CD4-positive, alpha-beta T cell (primary cell): Measurements from ENCODE around the gene HP1BP3. TPM values are rescaled to one million over a fixed set of nuclear protein-coding genes. Genes with fewer than 3 reads are reported as not detected.

Source experiments
- ATAC-seq: fragments of 200-7000 bp; cut with Tn5 transposase; one replicate; pipeline ENCODE4 v1.10.0; 2022; ENCODE audit warnings: mild to moderate bottlenecking; ENCODE audit not compliant: poor library complexity
- CTCF ChIA-PET: fragments of 350-600 bp; sonication (Branson Sonifier 250); formaldehyde crosslinking; loops from one replicate; lab custom pipeline; 2021; ENCODE audit warnings: antibody characterized with exemption, inconsistent platforms; lab: Charles Lee
- POLR2A ChIA-PET: fragments of 350-600 bp; sonication (Branson Sonifier 250); formaldehyde crosslinking; loops from one replicate; lab custom pipeline; 2021; ENCODE audit warnings: antibody characterized with exemption, inconsistent platforms; lab: Charles Lee
- DNase-seq, 14 experiments: peaks; one replicate each; pipeline ENCODE4 v3.0.0-alpha.2; 2013 to 2020; ENCODE audit warnings: mixed read lengths in 2 of 14
- H3K27ac ChIP-seq, 2 donors: one replicate each; pipeline versions ENCODE4 v1.5.1 to v1.7.0; 2013; ENCODE audit warnings: low read length in 2 of 2, low read depth in 1 of 2, mild to moderate bottlenecking in 1 of 2
- H3K27me3 ChIP-seq, 2 experiments: 1 replicate in 1 of 2; 2 replicates in 1 of 2; pipeline versions ENCODE4 v1.6.1 to v1.7.0; 2013; ENCODE audit warnings: low read length in 2 of 2, control low read depth in 1 of 2, mild to moderate bottlenecking in 1 of 2, moderate library complexity in 1 of 2; ENCODE audit not compliant: insufficient read depth in 2 of 2, control insufficient read depth in 1 of 2
- H3K36me3 ChIP-seq: one replicate; pipeline ENCODE4 v1.6.1; 2013; ENCODE audit warnings: low read length, control low read depth; ENCODE audit not compliant: insufficient read depth
- H3K4me1 ChIP-seq: one replicate; pipeline ENCODE4 v1.6.1; 2013; ENCODE audit warnings: low read length, control low read depth; ENCODE audit not compliant: insufficient read depth
- H3K4me3 ChIP-seq: one replicate; pipeline ENCODE4 v1.5.1; 2013; ENCODE audit warnings: mild to moderate bottlenecking, low read length, moderate library complexity
- H3K9me3 ChIP-seq, 2 experiments: 1 replicate in 1 of 2; 2 replicates in 1 of 2; pipeline versions ENCODE4 v1.6.1 to v1.7.0; 2013; ENCODE audit warnings: low read length in 2 of 2, mild to moderate bottlenecking in 2 of 2, control low read depth in 1 of 2, moderate library complexity in 1 of 2; ENCODE audit not compliant: control insufficient read depth in 1 of 2, insufficient read depth in 1 of 2
- H3K27ac Mint-ChIP-seq: one replicate; pipeline ENCODE4 v1.8.0; 2020; ENCODE audit warnings: mixed read lengths
- H3K27me3 Mint-ChIP-seq: one replicate; pipeline ENCODE4 v1.8.0; 2021; ENCODE audit warnings: mixed read lengths
- H3K36me3 Mint-ChIP-seq: one replicate; pipeline ENCODE4 v1.8.0; 2021; ENCODE audit warnings: low read depth, mixed read lengths
- H3K4me1 Mint-ChIP-seq: one replicate; pipeline ENCODE4 v1.8.0; 2021; ENCODE audit warnings: low read depth, mixed read lengths
- H3K4me3 Mint-ChIP-seq: one replicate; pipeline ENCODE4 v1.8.0; 2020; ENCODE audit warnings: mild to moderate bottlenecking, mixed read lengths
- H3K9me3 Mint-ChIP-seq: one replicate; pipeline ENCODE4 v1.8.0; 2020; ENCODE audit warnings: mixed read lengths
- intact Hi-C, 2 experiments: fragments of 100-400 bp; cut with DNase I in 1 of 2; cut with micrococcal nuclease in 1 of 2; formaldehyde crosslinking; loops; one replicate each; pipeline versions ENCODE4 v1.15.1 to v1.9.0; 2023 to 2025; cut with DNase I, micrococcal nuclease
- total RNA-seq, 174 experiments: library from RNA in 2 of 174; stranded (reverse) in 2 of 174; gene quantifications; one replicate each; pipeline ENCODE4 v1.2.3 and lab custom pipeline; 2021 to 2026
- TF ChIP-seq, protein P1 (sequence below): fragments of 200-600 bp; IDR thresholded peaks from one replicate; pipeline ENCODE4 v1.8.0; 2022; ENCODE audit warnings: antibody characterized with exemption, mild to moderate bottlenecking

HP1BP3 gene
- total RNA-seq, 2 experiments from 2014 or later: 186 to 191 TPM

DNA sequence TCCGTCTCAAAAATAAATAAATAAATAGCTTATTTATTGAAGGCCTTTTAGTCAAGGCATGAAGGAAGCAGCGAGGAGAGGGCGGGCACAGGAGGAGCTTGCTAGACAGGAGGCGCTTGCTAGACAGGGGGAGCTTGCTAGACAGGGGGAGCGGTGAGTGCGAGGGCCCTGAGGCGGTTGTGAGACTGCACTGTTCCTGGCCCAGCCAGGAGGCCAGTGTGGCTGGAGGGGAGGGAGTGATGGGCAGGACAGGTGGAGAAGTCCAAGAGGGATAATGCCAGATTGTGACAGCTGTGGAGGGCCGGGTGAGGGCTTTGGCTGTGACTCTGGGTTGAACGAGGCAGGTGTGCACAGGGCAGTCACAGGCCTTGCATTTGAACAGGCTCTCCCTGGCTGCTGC lies 87.5 kb downstream of the HP1BP3 start:
- POLR2A ChIA-PET: no interaction called here
- DNase-seq (no peak), ATAC-seq (no peak)
- no peaks in the 10 kb centered on the region for H3K36me3 Mint-ChIP-seq
- H3K9me3 Mint-ChIP-seq: no peaks in the 10 kb centered on the region
- H3K9me3 ChIP-seq: no peaks in the 10 kb centered on the region
- no peak overlapping the region for H3K4me3 ChIP-seq
- H3K27me3 Mint-ChIP-seq: no peaks in the 10 kb centered on the region
- no peaks in the 10 kb centered on the region for H3K27me3 ChIP-seq
- H3K27ac Mint-ChIP-seq: no peak overlapping the region
- H3K36me3 ChIP-seq: no peaks in the 10 kb centered on the region
- H3K4me1 Mint-ChIP-seq: peaks cover 5% of the 10 kb centered on the region
- intact Hi-C loops: loop anchor here (5.0 to 10.0 kb wide), 3 partner anchors 88 to 275 kb away; partner anchors contain the start of gene HP1BP3 (in 1 of the 2)
- TF ChIP-seq, protein P1, sequence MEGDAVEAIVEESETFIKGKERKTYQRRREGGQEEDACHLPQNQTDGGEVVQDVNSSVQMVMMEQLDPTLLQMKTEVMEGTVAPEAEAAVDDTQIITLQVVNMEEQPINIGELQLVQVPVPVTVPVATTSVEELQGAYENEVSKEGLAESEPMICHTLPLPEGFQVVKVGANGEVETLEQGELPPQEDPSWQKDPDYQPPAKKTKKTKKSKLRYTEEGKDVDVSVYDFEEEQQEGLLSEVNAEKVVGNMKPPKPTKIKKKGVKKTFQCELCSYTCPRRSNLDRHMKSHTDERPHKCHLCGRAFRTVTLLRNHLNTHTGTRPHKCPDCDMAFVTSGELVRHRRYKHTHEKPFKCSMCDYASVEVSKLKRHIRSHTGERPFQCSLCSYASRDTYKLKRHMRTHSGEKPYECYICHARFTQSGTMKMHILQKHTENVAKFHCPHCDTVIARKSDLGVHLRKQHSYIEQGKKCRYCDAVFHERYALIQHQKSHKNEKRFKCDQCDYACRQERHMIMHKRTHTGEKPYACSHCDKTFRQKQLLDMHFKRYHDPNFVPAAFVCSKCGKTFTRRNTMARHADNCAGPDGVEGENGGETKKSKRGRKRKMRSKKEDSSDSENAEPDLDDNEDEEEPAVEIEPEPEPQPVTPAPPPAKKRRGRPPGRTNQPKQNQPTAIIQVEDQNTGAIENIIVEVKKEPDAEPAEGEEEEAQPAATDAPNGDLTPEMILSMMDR: no peak
- peaks cover 13% of the 10 kb centered on the region for H3K4me1 ChIP-seq
- H3K27ac ChIP-seq: no peak overlapping the region
- H3K4me3 Mint-ChIP-seq: no peak overlapping the region
- CTCF ChIA-PET: no interaction called here

DNA sequence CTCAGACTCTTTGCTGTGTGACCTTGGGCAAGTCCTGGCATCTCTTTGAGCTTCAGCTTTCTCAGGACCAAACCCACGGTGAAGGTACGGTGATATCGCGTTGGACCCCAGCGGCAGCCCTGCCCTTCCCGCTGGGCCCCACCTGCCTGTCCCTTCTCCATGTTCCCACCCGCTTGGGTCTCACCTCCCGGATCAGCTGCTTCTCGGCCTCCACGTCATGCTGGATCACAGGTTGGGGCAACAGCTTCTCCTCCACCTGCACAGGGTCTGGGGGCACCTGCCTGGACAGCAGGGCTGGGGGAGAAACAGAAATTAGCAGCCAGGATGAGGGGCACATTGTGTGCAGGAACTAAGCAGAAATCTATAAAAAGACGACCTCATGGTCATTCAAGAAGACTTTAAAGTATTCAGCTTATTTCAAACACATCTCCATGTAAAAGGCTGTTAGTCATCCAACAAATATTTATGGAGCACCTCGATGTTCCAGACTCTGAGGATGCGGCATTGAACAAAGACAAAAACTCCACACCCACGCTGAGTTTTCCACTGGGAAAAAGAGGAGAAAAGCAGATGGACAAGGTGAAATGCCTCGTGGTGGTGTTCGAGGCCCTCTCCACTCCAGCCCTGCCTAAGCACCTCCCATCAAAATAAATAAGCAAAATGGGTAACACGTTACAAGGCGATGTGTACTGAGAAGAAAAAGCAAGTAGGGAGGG lies 88.8 kb downstream of the HP1BP3 start:
- TF ChIP-seq, protein P1: no peak
- H3K4me3 ChIP-seq: no peak overlapping the region
- no peaks in the 10 kb centered on the region for H3K36me3 ChIP-seq
- no peaks in the 10 kb centered on the region for H3K27me3 ChIP-seq
- H3K4me1 ChIP-seq: peaks cover 13% of the 10 kb centered on the region
- H3K27me3 Mint-ChIP-seq: no peaks in the 10 kb centered on the region
- H3K27ac ChIP-seq: no peak overlapping the region
- intact Hi-C loops: loop anchor here (5.0 to 10.0 kb wide), 3 partner anchors 89 to 276 kb away; partner anchors contain the start of gene HP1BP3 (in 1 of the 2)
- H3K9me3 Mint-ChIP-seq: no peaks in the 10 kb centered on the region
- H3K27ac Mint-ChIP-seq: no peak overlapping the region
- peaks cover 5% of the 10 kb centered on the region for H3K4me1 Mint-ChIP-seq
- POLR2A ChIA-PET: no interaction called here
- DNase-seq (no peak), ATAC-seq (no peak)
- CTCF ChIA-PET: no interaction called here
- no peak overlapping the region for H3K4me3 Mint-ChIP-seq
- no peaks in the 10 kb centered on the region for H3K36me3 Mint-ChIP-seq
- no peaks in the 10 kb centered on the region for H3K9me3 ChIP-seq

DNA sequence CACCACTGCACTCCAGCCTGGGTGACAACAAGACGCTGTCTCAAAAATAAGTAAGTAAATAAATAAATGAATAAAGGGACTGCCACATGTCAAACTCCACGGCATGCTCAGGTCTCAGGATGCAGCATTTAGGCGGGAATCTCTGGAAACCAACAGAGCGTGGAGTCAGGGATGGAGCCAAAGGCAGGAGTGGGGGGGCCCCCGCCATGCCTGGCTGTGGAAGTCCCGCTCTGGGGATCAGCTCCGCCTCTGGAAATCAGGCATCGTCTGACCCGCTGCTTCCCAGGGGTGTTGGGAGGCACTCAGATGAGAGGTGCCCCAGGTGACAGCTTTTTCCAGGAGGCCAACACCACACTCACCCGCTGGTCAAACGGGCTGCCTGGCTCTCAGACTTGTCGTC lies 89.5 kb downstream of the HP1BP3 start:
- intact Hi-C loops: loop anchor here (2.0 to 10.0 kb wide), 4 partner anchors 35 to 277 kb away; partner anchors contain the start of genes HP1BP3 (in 1 of the 2) and SH2D5 (in 1 of the 2)
- peaks cover 5% of the 10 kb centered on the region for H3K4me1 Mint-ChIP-seq
- H3K36me3 Mint-ChIP-seq: no peaks in the 10 kb centered on the region
- H3K27me3 Mint-ChIP-seq: no peaks in the 10 kb centered on the region
- ChIA-PET POLR2A (interaction anchor here (1.3 kb wide), 1 partner anchor 89 kb away, joined by 5 read pairs; the partner anchor contains the start of gene HP1BP3), CTCF (interaction anchor here (1.3 to 1.6 kb wide), 7 partner anchors 20 to 64 kb away, joined by 3 to 7 read pairs (median 5); partner anchors contain the start of genes KIF17 and SH2D5)
- no peak for DNase-seq
- H3K9me3 ChIP-seq: no peaks in the 10 kb centered on the region
- peaks cover 13% of the 10 kb centered on the region for H3K4me1 ChIP-seq
- no peaks in the 10 kb centered on the region for H3K36me3 ChIP-seq
- no peak overlapping the region for H3K4me3 ChIP-seq
- no peak for ATAC-seq
- no peak overlapping the region for H3K27ac ChIP-seq
- no peaks in the 10 kb centered on the region for H3K9me3 Mint-ChIP-seq
- no peaks in the 10 kb centered on the region for H3K27me3 ChIP-seq
- H3K27ac Mint-ChIP-seq: no peak overlapping the region
- TF ChIP-seq, protein P1: no peak
- H3K4me3 Mint-ChIP-seq: no peak overlapping the region
